ENCODE data around the gene SPAG5.

The SPAG5 gene

DNA sequence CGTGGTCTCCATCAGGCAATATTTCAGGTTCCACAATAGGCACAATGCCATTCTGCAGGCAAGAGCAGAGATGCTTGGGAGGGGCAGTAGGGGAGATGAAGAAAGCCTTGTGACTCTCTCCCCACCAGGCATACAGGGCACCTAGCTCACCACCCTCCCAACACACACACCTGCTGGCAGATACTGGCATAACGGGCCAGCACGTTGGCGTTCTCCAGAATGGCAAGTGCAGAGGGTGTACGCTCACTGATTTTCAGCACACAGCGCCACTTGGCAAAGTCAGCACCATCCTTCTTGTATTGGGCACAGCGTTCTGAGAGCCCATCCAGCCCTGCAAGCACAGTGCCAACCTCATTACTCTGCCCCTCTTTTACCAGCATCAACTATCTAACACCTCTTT is 24.3 kb downstream of the SPAG5 start:
- in situ Hi-C loops (cut with HindIII; ENCODE audit: low pct_ligation_motif_present, low sequenced_read_pairs): no loop called here
- Histone ChIP-seq H3K4me3 (ENCODE audit: low read depth, low read length) (no peak overlapping the region), H3K36me3 (replicated peaks) (peaks cover 10% of the 10 kb centered on the region), H3K27ac (no peak overlapping the region), H3K27me3 (replicated peaks) (no peaks in the 10 kb centered on the region)
- no peak for TF ChIP-seq CTCF (IDR thresholded peaks at IDR 0.05; ENCODE audit: low read depth, low read length, missing control alignments)
- DNase-seq: no peak

GRCh38 chr17:28573966-28574480 is 24.8 kb downstream of the SPAG5 start:
- peaks cover 10% of the 10 kb centered on the region for H3K36me3 ChIP-seq (replicated peaks)
- no peak for TF ChIP-seq CTCF (IDR thresholded peaks at IDR 0.05; ENCODE audit: low read depth, low read length, missing control alignments)
- no peak overlapping the region for H3K27ac ChIP-seq
- no peak for DNase-seq
- no peak overlapping the region for H3K4me3 ChIP-seq (ENCODE audit: low read depth, low read length)
- in situ Hi-C loops (cut with HindIII; ENCODE audit: low pct_ligation_motif_present, low sequenced_read_pairs): no loop called here
- H3K27me3 ChIP-seq (replicated peaks): no peaks in the 10 kb centered on the region

DNA sequence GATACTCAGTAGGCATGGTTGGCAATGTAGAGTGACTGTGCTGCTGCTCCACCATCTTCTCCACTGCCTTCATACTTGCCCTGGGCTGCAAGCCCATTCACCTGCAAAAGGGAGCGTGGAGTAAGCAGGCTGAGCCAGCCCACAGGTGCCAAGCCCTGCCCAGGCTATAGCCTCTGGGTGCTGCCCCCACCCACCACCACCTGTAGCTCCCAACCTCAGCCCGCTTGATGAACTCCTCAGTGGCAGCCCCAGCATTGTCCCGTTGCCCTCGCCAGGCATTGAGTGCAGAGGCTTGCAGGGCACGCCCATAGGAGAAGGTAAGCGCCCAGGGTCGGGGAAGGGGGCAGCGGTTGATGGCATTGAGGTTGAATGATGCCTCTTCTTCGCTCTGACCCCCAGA is 25.3 kb downstream of the SPAG5 start:
- no peak for DNase-seq
- no peaks in the 10 kb centered on the region for H3K27me3 ChIP-seq (replicated peaks)

DNA sequence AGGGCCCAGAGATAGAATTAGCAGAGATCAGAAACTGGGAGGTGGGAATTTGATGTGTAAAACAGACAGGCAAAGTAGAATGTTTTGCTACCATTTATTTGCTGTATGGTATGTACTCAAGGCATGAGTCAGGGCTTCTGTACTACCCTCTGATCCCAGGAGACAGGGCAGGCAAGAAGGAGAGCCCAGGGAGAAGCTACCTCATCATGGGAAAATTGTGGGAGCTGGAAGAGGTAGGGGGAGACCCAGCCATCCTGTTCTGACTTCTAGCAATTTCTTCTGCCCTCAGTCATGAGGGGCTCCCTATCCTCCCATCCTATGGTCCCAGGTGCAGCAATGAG is 25.8 kb downstream of the SPAG5 start:
- TF ChIP-seq CTCF (IDR thresholded peaks at IDR 0.05; ENCODE audit: low read depth, low read length, missing control alignments): no peak
- in situ Hi-C loops (cut with HindIII; ENCODE audit: low pct_ligation_motif_present, low sequenced_read_pairs): no loop called here

More for the DNA sequence above, 25.3 kb downstream of the SPAG5 start:
- no peak for TF ChIP-seq CTCF (IDR thresholded peaks at IDR 0.05; ENCODE audit: low read depth, low read length, missing control alignments)
- no peak overlapping the region for H3K4me3 ChIP-seq (ENCODE audit: low read depth, low read length)
- in situ Hi-C loops (cut with HindIII; ENCODE audit: low pct_ligation_motif_present, low sequenced_read_pairs): no loop called here
- H3K36me3 ChIP-seq (replicated peaks): peaks cover 9% of the 10 kb centered on the region
- H3K27ac ChIP-seq: no peak overlapping the region

GRCh38 chr17:28572259-28573039 is 26.4 kb downstream of the SPAG5 start:
- no peak overlapping the region for H3K27ac ChIP-seq
- H3K4me3 ChIP-seq (ENCODE audit: low read depth, low read length): no peak overlapping the region
- TF ChIP-seq CTCF (IDR thresholded peaks at IDR 0.05; ENCODE audit: low read depth, low read length, missing control alignments): no peak

More for the DNA sequence above, 25.8 kb downstream of the SPAG5 start:
- no peak overlapping the region for H3K4me3 ChIP-seq (ENCODE audit: low read depth, low read length)
- no peaks in the 10 kb centered on the region for H3K27me3 ChIP-seq (replicated peaks)
- H3K36me3 ChIP-seq (replicated peaks): peaks cover 4% of the 10 kb centered on the region
- no peak overlapping the region for H3K27ac ChIP-seq
- DNase-seq: no peak

More at GRCh38 chr17:28572259-28573039, 26.4 kb downstream of the SPAG5 start:
- in situ Hi-C loops (cut with HindIII; ENCODE audit: low pct_ligation_motif_present, low sequenced_read_pairs): no loop called here
- no peaks in the 10 kb centered on the region for H3K27me3 ChIP-seq (replicated peaks)
- peaks cover 2% of the 10 kb centered on the region for H3K36me3 ChIP-seq (replicated peaks)
- DNase-seq: no peak
